ENCODE data around the gene C10orf105. TPM values are rescaled to one million over a fixed set of nuclear protein-coding genes. Genes with fewer than 3 reads are reported as not detected.

The C10orf105 gene
- under 0.01 and 0.09 TPM in 2 replicates for total RNA-seq

DNA sequence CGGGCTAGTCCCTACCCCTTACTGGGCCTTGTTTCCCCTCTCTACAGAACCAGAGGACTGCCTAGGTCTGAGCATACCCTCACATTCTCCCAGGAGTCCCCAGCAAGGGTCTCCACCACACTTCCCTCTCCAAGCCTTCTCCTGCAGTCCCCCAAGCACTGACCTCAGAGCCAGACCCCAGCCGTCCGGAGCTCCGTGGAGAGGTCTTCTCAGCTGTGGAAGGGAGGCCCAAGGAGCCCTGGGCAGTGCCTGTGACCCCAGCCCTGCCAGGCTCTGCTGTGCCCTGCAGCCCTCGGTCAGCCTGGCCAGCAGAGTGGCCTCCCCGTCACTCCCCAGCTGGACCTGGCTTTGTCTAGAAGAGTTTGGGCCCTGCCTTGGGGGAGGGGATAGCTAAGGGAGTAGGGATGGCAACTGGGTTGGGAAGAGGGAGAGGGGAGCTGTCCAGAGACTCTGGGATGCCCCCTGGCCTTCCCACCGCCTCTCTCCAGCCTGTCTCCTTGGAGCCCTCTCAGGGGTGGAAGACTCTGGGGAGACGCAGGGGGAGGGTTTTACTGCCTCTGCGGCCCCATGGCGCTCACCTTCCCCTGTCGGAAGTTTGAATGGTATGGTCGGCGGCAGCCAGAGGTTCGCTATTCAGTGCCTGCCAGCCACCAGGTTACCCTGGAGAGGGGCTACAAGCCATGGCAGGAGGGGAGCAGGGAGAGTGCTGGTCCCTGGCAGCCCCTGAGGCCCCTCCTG, at the start of gene C10orf105:
TSS of gene C10orf105 (minus strand) at position 315 of the 738 bp plus-strand sequence. CDS start 3,441 bp downstream, outside the sequence.

Other genes starting within 250 kb of the C10orf105 start
- gene VSIR, start 53.7 kb upstream of the C10orf105 start, total RNA-seq, result 19.2 and 61.0 TPM in 2 replicates
- 1,004 and 1,786 TPM in 2 replicates for gene PSAP, start 131.5 kb upstream of the C10orf105 start, total RNA-seq
- gene CHST3, start 244.6 kb upstream of the C10orf105 start, total RNA-seq, result 13.4 and 16.9 TPM in 2 replicates